Activated gamma-delta T cell (primary cell): ENCODE data around the gene MS4A13.
"Not testable (repeated sequence)": the region's sequence is repeated elsewhere in the genome, so short reads cannot be mapped to it uniquely, and the experiment has no call there.

Experiments used
- DNase-seq: peaks from one replicate; lab custom pipeline; 2025; lab: John Stamatoyannopoulos, UW

The MS4A13 gene

GRCh38 chr11:60530454-60531100 is 15.4 kb downstream of the MS4A13 start:
- DNase-seq = no peak

- DNase-seq = not testable (repeated sequence)
Measured at GRCh38 chr11:60532383-60532782, 17.2 kb downstream of the MS4A13 start.

GRCh38 chr11:60538627-60539026 is 23.4 kb downstream of the MS4A13 start:
- DNase-seq = not testable (repeated sequence)

- no peak for DNase-seq
Measured at GRCh38 chr11:60544077-60544476, 28.9 kb downstream of the MS4A13 start.

GRCh38 chr11:60561254-60561653 is 46.1 kb downstream of the MS4A13 start:
- no peak for DNase-seq

- DNase-seq = no peak
Measured at GRCh38 chr11:60563553-60564235, 48.5 kb downstream of the MS4A13 start.

GRCh38 chr11:60566776-60567175 is 51.6 kb downstream of the MS4A13 start:
- no peak for DNase-seq

- no peak for DNase-seq
Measured at GRCh38 chr11:60570970-60571369, 55.8 kb downstream of the MS4A13 start.

- DNase-seq = no peak
Measured at GRCh38 chr11:60589611-60590010, 74.4 kb downstream of the MS4A13 start.
